GM18499 (cell line): ENCODE results near the gene ROCK2.

Source experiments
- ATAC-seq: cut with Tn5 transposase; IDR thresholded peaks from one replicate; pipeline ENCODE4 v1.9.1; 2021; ENCODE audit warnings: moderate number of reproducible peaks; ENCODE audit not compliant: insufficient read depth, unreplicated experiment

ROCK2 gene

GRCh38 chr2:11160256-11160655, 184.2 kb downstream of the ROCK2 start:
- no peak for ATAC-seq

- ATAC-seq = no peak
Observed at GRCh38 chr2:11159574-11160170, 184.8 kb downstream of the ROCK2 start.

GRCh38 chr2:11158916-11159573, 185.4 kb downstream of the ROCK2 start:
- no peak for ATAC-seq

GRCh38 chr2:11157731-11158130, 186.7 kb downstream of the ROCK2 start:
- ATAC-seq = no peak

GRCh38 chr2:11157296-11157695, 187.1 kb downstream of the ROCK2 start:
- no peak for ATAC-seq

- no peak for ATAC-seq
Observed at GRCh38 chr2:11156396-11157075, 187.9 kb downstream of the ROCK2 start.

- ATAC-seq = peak; percentile 64
Observed at GRCh38 chr2:11155381-11156035, 188.9 kb downstream of the ROCK2 start, which contains the start of gene SLC66A3. Gene SLC66A3 (plus strand): TSS chr2:11155467. CDS start chr2:11155547, 80 bp downstream.

GRCh38 chr2:11154923-11155380, 189.5 kb downstream of the ROCK2 start:
- peak; percentile 14 for ATAC-seq

GRCh38 chr2:11154016-11154922, 190.2 kb downstream of the ROCK2 start:
- peak; percentile 4 for ATAC-seq

GRCh38 chr2:11152591-11152990, 191.8 kb downstream of the ROCK2 start:
- no peak for ATAC-seq

- no peak for ATAC-seq
Observed at GRCh38 chr2:11147263-11147662, 197.2 kb downstream of the ROCK2 start.

GRCh38 chr2:11146076-11146475, 198.4 kb downstream of the ROCK2 start:
- ATAC-seq = no peak

GRCh38 chr2:11145350-11145749, 199.1 kb downstream of the ROCK2 start:
- ATAC-seq = no peak

GRCh38 chr2:11144738-11145079, 199.7 kb downstream of the ROCK2 start:
- no peak for ATAC-seq

- no peak for ATAC-seq
Observed at GRCh38 chr2:11144077-11144737, 200.2 kb downstream of the ROCK2 start.

- no peak for ATAC-seq
Observed at GRCh38 chr2:11142987-11143386, 201.4 kb downstream of the ROCK2 start.

- no peak for ATAC-seq
Observed at GRCh38 chr2:11142330-11142729, 202.1 kb downstream of the ROCK2 start.

GRCh38 chr2:11141319-11141718, 203.1 kb downstream of the ROCK2 start:
- ATAC-seq = no peak

GRCh38 chr2:11140492-11140891, 203.9 kb downstream of the ROCK2 start:
- ATAC-seq = no peak
